ENCODE data around the gene ATP6V1E1.

ATP6V1E1 gene

DNA sequence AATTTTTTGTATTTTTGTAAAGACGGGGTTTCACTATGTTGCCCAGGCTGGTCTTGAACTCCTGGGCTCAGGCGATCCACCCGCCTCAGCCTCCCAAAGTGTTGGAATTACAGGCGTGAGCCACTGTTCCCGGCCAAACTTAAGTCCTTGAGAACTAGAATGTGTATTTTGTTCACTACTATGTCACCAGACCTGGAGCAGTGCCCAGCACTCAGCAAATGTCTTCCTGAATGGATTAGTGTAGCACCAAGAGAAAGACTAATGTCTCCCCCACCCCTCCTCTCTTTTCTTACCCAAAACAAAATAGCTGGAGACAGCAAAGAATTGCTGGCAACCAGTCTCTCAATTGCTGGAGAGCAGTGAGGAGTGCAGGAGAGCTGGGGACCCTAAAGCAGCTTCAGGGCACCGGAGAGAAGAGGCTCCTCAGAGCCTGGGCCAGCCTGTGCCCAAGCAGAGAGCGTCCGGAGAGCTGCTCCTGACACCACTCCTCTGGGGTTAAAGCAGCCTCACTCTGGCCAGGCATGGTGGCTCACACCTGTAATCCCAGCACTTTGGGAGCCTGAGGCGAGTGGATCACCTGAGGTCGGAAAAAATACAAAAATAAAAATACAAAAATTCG lies 50.3 kb downstream of the ATP6V1E1 start:
- Histone ChIP-seq H3K27ac (ENCODE audit: low read length) (no peak overlapping the region), H3K4me2 (ENCODE audit: insufficient read depth, low read length) (no peak overlapping the region), H3K79me2 (ENCODE audit: insufficient read depth, low read length) (no peaks in the 10 kb centered on the region), H3K36me3 (ENCODE audit: insufficient read depth, low read length) (no peaks in the 10 kb centered on the region), H3K4me1 (ENCODE audit: insufficient read depth, low read length) (no peaks in the 10 kb centered on the region), H4K20me1 (ENCODE audit: insufficient read depth, low read length) (no peaks in the 10 kb centered on the region), H2AFZ (ENCODE audit: low read depth, low read length) (no peak overlapping the region), H3K27me3 (ENCODE audit: insufficient read depth, low read length, poor library complexity) (no peaks in the 10 kb centered on the region), H3K9ac (ENCODE audit: low read depth, low read length) (no peak overlapping the region), H3K4me3 (ENCODE audit: low read depth in 1 of 2, low read length in 2 of 2) (no peak overlapping the region), H3K9me3 (ENCODE audit: insufficient read depth, low read length, severe bottlenecking) (no peaks in the 10 kb centered on the region)
- no peak for DNase-seq
- ATAC-seq (ENCODE audit: insufficient read depth, low read depth): no peak
- TF ChIP-seq EZH2 (IDR thresholded peaks at IDR 0.05; ENCODE audit: borderline replicate concordance, low read depth, low read length, severe bottlenecking) (no peak), CTCF (IDR thresholded peaks at IDR 0.05; ENCODE audit: borderline replicate concordance, extremely low read depth, low read length, poor library complexity, severe bottlenecking) (no peak)

DNA sequence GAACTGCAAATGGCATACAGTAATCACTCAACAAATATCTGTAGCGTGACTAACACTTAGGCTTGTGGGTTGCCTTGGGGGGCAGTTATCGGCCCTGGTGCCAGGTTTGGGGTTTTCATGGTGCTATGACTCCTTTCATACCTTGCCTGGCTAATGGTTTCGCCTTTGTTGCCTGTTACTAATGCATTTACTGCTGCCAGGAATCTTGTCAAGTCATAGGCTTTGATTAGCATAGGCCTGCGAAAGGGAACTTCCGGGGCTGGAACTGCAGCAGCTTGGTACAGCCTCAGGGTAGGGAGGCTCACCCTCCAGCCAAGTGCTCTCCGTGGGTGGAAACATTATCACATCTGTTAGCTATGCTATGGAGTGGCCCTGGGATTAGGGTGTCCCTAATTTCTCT lies 52.1 kb downstream of the ATP6V1E1 start:
- Histone ChIP-seq H3K27me3 (ENCODE audit: insufficient read depth, low read length, poor library complexity) (no peaks in the 10 kb centered on the region), H3K27ac (ENCODE audit: low read length) (no peak overlapping the region), H3K36me3 (ENCODE audit: insufficient read depth, low read length) (no peaks in the 10 kb centered on the region), H3K4me3 (ENCODE audit: low read depth in 1 of 2, low read length in 2 of 2) (no peak overlapping the region), H3K4me2 (ENCODE audit: insufficient read depth, low read length) (no peak overlapping the region), H3K4me1 (ENCODE audit: insufficient read depth, low read length) (no peaks in the 10 kb centered on the region), H4K20me1 (ENCODE audit: insufficient read depth, low read length) (no peaks in the 10 kb centered on the region), H2AFZ (ENCODE audit: low read depth, low read length) (no peak overlapping the region), H3K9me3 (ENCODE audit: insufficient read depth, low read length, severe bottlenecking) (no peaks in the 10 kb centered on the region), H3K9ac (ENCODE audit: low read depth, low read length) (no peak overlapping the region), H3K79me2 (ENCODE audit: insufficient read depth, low read length) (no peaks in the 10 kb centered on the region)
- no peak for ATAC-seq (ENCODE audit: insufficient read depth, low read depth)
- no peak for TF ChIP-seq EZH2 (IDR thresholded peaks at IDR 0.05; ENCODE audit: borderline replicate concordance, low read depth, low read length, severe bottlenecking)
- no peak for TF ChIP-seq CTCF (IDR thresholded peaks at IDR 0.05; ENCODE audit: borderline replicate concordance, extremely low read depth, low read length, poor library complexity, severe bottlenecking)
- DNase-seq: no peak

DNA sequence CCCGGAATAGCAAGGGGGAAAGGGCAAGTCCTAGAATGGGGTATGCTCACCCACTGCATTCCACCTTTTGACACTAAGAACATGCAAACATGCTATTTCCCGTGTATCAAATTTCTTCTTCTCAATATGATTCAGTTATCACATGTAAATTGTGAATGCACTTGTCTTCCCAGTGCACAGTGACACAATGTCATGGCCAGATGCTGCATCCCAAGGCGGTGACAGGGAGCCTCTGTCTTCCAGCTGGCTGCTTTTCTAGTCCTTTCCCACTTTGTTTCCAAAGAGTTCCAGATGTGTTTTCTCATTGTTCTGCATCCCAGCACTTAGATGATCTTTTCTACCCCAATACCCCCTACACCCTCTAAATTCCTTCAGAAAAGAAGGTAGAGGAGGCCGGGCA lies 52.9 kb downstream of the ATP6V1E1 start:
- DNase-seq: no peak
- Histone ChIP-seq H3K79me2 (ENCODE audit: insufficient read depth, low read length) (no peaks in the 10 kb centered on the region), H3K36me3 (ENCODE audit: insufficient read depth, low read length) (no peaks in the 10 kb centered on the region), H4K20me1 (ENCODE audit: insufficient read depth, low read length) (no peaks in the 10 kb centered on the region), H3K4me1 (ENCODE audit: insufficient read depth, low read length) (no peaks in the 10 kb centered on the region), H2AFZ (ENCODE audit: low read depth, low read length) (no peak overlapping the region), H3K27ac (ENCODE audit: low read length) (no peak overlapping the region), H3K4me3 (ENCODE audit: low read depth in 1 of 2, low read length in 2 of 2) (no peak overlapping the region), H3K9ac (ENCODE audit: low read depth, low read length) (no peak overlapping the region), H3K4me2 (ENCODE audit: insufficient read depth, low read length) (no peak overlapping the region), H3K27me3 (ENCODE audit: insufficient read depth, low read length, poor library complexity) (no peaks in the 10 kb centered on the region), H3K9me3 (ENCODE audit: insufficient read depth, low read length, severe bottlenecking) (no peaks in the 10 kb centered on the region)
- no peak for ATAC-seq (ENCODE audit: insufficient read depth, low read depth)
- TF ChIP-seq EZH2 (IDR thresholded peaks at IDR 0.05; ENCODE audit: borderline replicate concordance, low read depth, low read length, severe bottlenecking): no peak
- TF ChIP-seq CTCF (IDR thresholded peaks at IDR 0.05; ENCODE audit: borderline replicate concordance, extremely low read depth, low read length, poor library complexity, severe bottlenecking): no peak
